PC-9 (cell line): ENCODE measurements around the gene ATP11C. TPM values are rescaled to one million over a fixed set of nuclear protein-coding genes. Genes with fewer than 3 reads are reported as not detected.

Experiments
- BruUV-seq: library from RNA; stranded (reverse); fragments of 400-500 nt; replicated peaks from 2 replicates; lab custom pipeline; 2021; lab: Mats Ljungman, UMichigan
- CTCF ChIA-PET: fragments of 300-600 bp; sonication (Branson Sonifier 250); formaldehyde crosslinking; loops from one replicate; lab custom pipeline; 2022; ENCODE audit warnings: antibody characterized with exemption; lab: Charles Lee
- POLR2A ChIA-PET: fragments of 300-600 bp; sonication (Branson Sonifier 250); formaldehyde crosslinking; loops from one replicate; lab custom pipeline; 2022; ENCODE audit warnings: antibody characterized with exemption; ENCODE audit not compliant: unreplicated experiment; lab: Charles Lee
- DNase-seq, 2 experiments: peaks; one replicate each; pipeline versions ENCODE4 v3.0.0 to v3.0.0-alpha.2; 2015 to 2022; ENCODE audit warnings: mixed read lengths in 1 of 2
- H2AFZ ChIP-seq: fragments of 200-600 bp; sonication (generic); 2 replicates; pipeline ENCODE4 v1.8.1; 2017; ENCODE audit warnings: antibody characterized with exemption
- H3F3A ChIP-seq: fragments of 200-600 bp; sonication (generic); 2 replicates; pipeline ENCODE4 v1.8.1; 2017; ENCODE audit warnings: antibody characterized with exemption, mild to moderate bottlenecking, low read depth; ENCODE audit not compliant: insufficient read depth
- H3K27ac ChIP-seq: fragments of 200-600 bp; sonication (generic); 2 replicates; pipeline ENCODE4 v1.6.1; 2016; ENCODE audit warnings: mixed run types
- H3K27me3 ChIP-seq: fragments of 200-600 bp; sonication (generic); 2 replicates; pipeline ENCODE4 v1.6.1; 2016; ENCODE audit warnings: low read depth, mixed run types; ENCODE audit not compliant: insufficient read depth
- H3K36me3 ChIP-seq: fragments of 200-600 bp; sonication (generic); 2 replicates; pipeline ENCODE4 v1.6.1; 2016; ENCODE audit warnings: low read depth, mixed run types
- H3K4me1 ChIP-seq: fragments of 200-600 bp; sonication (generic); replicated peaks from 2 replicates; pipeline ENCODE4 v1.6.1; 2016; ENCODE audit warnings: mixed run types; ENCODE audit not compliant: insufficient read depth
- H3K4me2 ChIP-seq: fragments of 200-600 bp; sonication (generic); 2 replicates; pipeline ENCODE4 v1.6.1; 2017; ENCODE audit warnings: mixed run types
- H3K4me3 ChIP-seq: fragments of 200-600 bp; sonication (generic); 2 replicates; pipeline ENCODE4 v1.6.1; 2016; ENCODE audit warnings: mixed run types
- H3K79me2 ChIP-seq: fragments of 200-600 bp; sonication (generic); 2 replicates; pipeline ENCODE4 v1.6.1; 2017; ENCODE audit warnings: low read depth, mixed run types
- H3K9me2 ChIP-seq: fragments of 200-600 bp; sonication (generic); 2 replicates; pipeline ENCODE4 v1.8.1; 2017; ENCODE audit warnings: mild to moderate bottlenecking; ENCODE audit not compliant: insufficient read depth
- H3K9me3 ChIP-seq: fragments of 200-600 bp; sonication (generic); 2 replicates; pipeline ENCODE4 v1.8.1; 2016; ENCODE audit warnings: low read depth; ENCODE audit not compliant: insufficient read depth
- H4K20me1 ChIP-seq: fragments of 200-600 bp; sonication (generic); 2 replicates; pipeline ENCODE4 v1.8.1; 2017; ENCODE audit not compliant: insufficient read depth
- CTCF ChIP-seq: fragments of 200-600 bp; sonication (generic); conservative IDR thresholded peaks from 2 replicates; pipeline ENCODE4 v1.6.1; 2017; ENCODE audit warnings: mixed run types, antibody characterized with exemption, mild to moderate bottlenecking, moderate library complexity
- EZH2 ChIP-seq: fragments of 200-600 bp; sonication (generic); IDR thresholded peaks from 2 replicates; pipeline ENCODE4 v1.8.0; 2017; ENCODE audit warnings: antibody characterized with exemption, low read depth
- intact Hi-C: fragments of 100-400 bp; cut with micrococcal nuclease; formaldehyde crosslinking; loops from one replicate; pipeline ENCODE4 v1.10.0; 2022; ENCODE audit not compliant: unreplicated experiment
- total RNA-seq: library from RNA; stranded (reverse); gene quantifications from 2 replicates; pipeline ENCODE4 v1.2.3, GENCODE V29; 2021

The ATP11C gene
- total RNA-seq, 1 experiment from 2014 or later: 13.0 TPM

GRCh38 chrX:139725720-139726119 lies 207.1 kb downstream of the ATP11C start:
- no TSS peak for BruUV-seq
- CTCF ChIA-PET: no interaction called here

GRCh38 chrX:139724626-139725025 lies 208.2 kb downstream of the ATP11C start:
- Histone ChIP-seq H3K27me3 (no peaks in the 10 kb centered on the region), H3K27ac (no peak overlapping the region), H3K9me2 (no peaks in the 10 kb centered on the region), H3K36me3 (no peaks in the 10 kb centered on the region), H3K4me2 (no peak overlapping the region), H2AFZ (no peak overlapping the region), H3K4me1 (no peaks in the 10 kb centered on the region), H3F3A (no peaks in the 10 kb centered on the region), H3K79me2 (no peaks in the 10 kb centered on the region), H3K4me3 (no peak overlapping the region), H3K9me3 (no peaks in the 10 kb centered on the region), H4K20me1 (no peaks in the 10 kb centered on the region)
- intact Hi-C loops: no loop called here
- BruUV-seq: no TSS peak
- ChIA-PET CTCF (no interaction called here), POLR2A (no interaction called here)
- no peak for TF ChIP-seq EZH2
- TF ChIP-seq CTCF: no peak
- DNase-seq: no peak

More at GRCh38 chrX:139725720-139726119, 207.1 kb downstream of the ATP11C start:
- Histone ChIP-seq H3K27ac (no peak overlapping the region), H2AFZ (no peak overlapping the region), H3K9me3 (no peaks in the 10 kb centered on the region), H3K9me2 (no peaks in the 10 kb centered on the region), H3K4me3 (no peak overlapping the region), H3K4me2 (no peak overlapping the region), H3K36me3 (no peaks in the 10 kb centered on the region), H3K79me2 (no peaks in the 10 kb centered on the region), H3F3A (no peaks in the 10 kb centered on the region), H3K27me3 (no peaks in the 10 kb centered on the region), H3K4me1 (no peaks in the 10 kb centered on the region), H4K20me1 (no peaks in the 10 kb centered on the region)
- TF ChIP-seq CTCF (no peak), EZH2 (no peak)
- POLR2A ChIA-PET: no interaction called here
- no peak for DNase-seq
- intact Hi-C loops: no loop called here

GRCh38 chrX:139720979-139721378 lies 211.9 kb downstream of the ATP11C start:
- no peaks in the 10 kb centered on the region for H4K20me1 ChIP-seq
- intact Hi-C loops: no loop called here
- H3K27ac ChIP-seq: no peak overlapping the region
- POLR2A ChIA-PET: no interaction called here
- H3K79me2 ChIP-seq: no peaks in the 10 kb centered on the region
- no peaks in the 10 kb centered on the region for H3K27me3 ChIP-seq
- no peaks in the 10 kb centered on the region for H3K4me1 ChIP-seq
- no peak overlapping the region for H3K4me2 ChIP-seq
- H3K9me2 ChIP-seq: no peaks in the 10 kb centered on the region
- TF ChIP-seq EZH2: no peak
- no peak for TF ChIP-seq CTCF
- no peak overlapping the region for H3K4me3 ChIP-seq
- H3F3A ChIP-seq: no peaks in the 10 kb centered on the region
- no peaks in the 10 kb centered on the region for H3K36me3 ChIP-seq
- DNase-seq: no peak
- no TSS peak for BruUV-seq
- H3K9me3 ChIP-seq: no peaks in the 10 kb centered on the region
- CTCF ChIA-PET: no interaction called here
- no peak overlapping the region for H2AFZ ChIP-seq
